ENCODE data around the gene PDLIM5.
"Not testable (repeated sequence)": the region's sequence is repeated elsewhere in the genome, so short reads cannot be mapped to it uniquely, and the experiment has no call there.

The PDLIM5 gene

GRCh38 chr4:94641702-94642560, 190.2 kb downstream of the PDLIM5 start:
- no peak for DNase-seq
- no peaks in the 10 kb centered on the region for H3K9me3 Mint-ChIP-seq
- no peak overlapping the region for H3K4me3 Mint-ChIP-seq
- no peak overlapping the region for H3K27ac Mint-ChIP-seq
- no peaks in the 10 kb centered on the region for H3K4me1 Mint-ChIP-seq (ENCODE audit: low read depth)
- H3K36me3 Mint-ChIP-seq (ENCODE audit: low read depth): peaks cover 37% of the 10 kb centered on the region
- no peaks in the 10 kb centered on the region for H3K27me3 Mint-ChIP-seq

- no peaks in the 10 kb centered on the region for H3K9me3 Mint-ChIP-seq
- no peak overlapping the region for H3K27ac Mint-ChIP-seq
- no peak overlapping the region for H3K4me3 Mint-ChIP-seq
- H3K36me3 Mint-ChIP-seq (ENCODE audit: low read depth): peaks cover 37% of the 10 kb centered on the region
- no peaks in the 10 kb centered on the region for H3K27me3 Mint-ChIP-seq
- no peaks in the 10 kb centered on the region for H3K4me1 Mint-ChIP-seq (ENCODE audit: low read depth)
- DNase-seq: no peak
Measured at GRCh38 chr4:94642561-94642866, 190.8 kb downstream of the PDLIM5 start.

GRCh38 chr4:94648699-94649098, 197.0 kb downstream of the PDLIM5 start:
- Mint-ChIP-seq H3K36me3 (ENCODE audit: low read depth) (peaks cover 25% of the 10 kb centered on the region), H3K9me3 (no peaks in the 10 kb centered on the region), H3K4me1 (ENCODE audit: low read depth) (no peaks in the 10 kb centered on the region), H3K4me3 (no peak overlapping the region), H3K27ac (no peak overlapping the region), H3K27me3 (no peaks in the 10 kb centered on the region)
- no peak for DNase-seq

- Mint-ChIP-seq H3K27me3 (no peaks in the 10 kb centered on the region), H3K36me3 (ENCODE audit: low read depth) (peaks cover 23% of the 10 kb centered on the region), H3K4me3 (no peak overlapping the region), H3K27ac (no peak overlapping the region), H3K9me3 (no peaks in the 10 kb centered on the region), H3K4me1 (ENCODE audit: low read depth) (no peaks in the 10 kb centered on the region)
- no peak for DNase-seq
Measured at GRCh38 chr4:94649381-94650133, 197.8 kb downstream of the PDLIM5 start.

- Mint-ChIP-seq H3K9me3 (no peaks in the 10 kb centered on the region), H3K36me3 (ENCODE audit: low read depth) (peaks cover 20% of the 10 kb centered on the region), H3K27me3 (no peaks in the 10 kb centered on the region), H3K4me3 (no peak overlapping the region), H3K27ac (no peak overlapping the region), H3K4me1 (ENCODE audit: low read depth) (no peaks in the 10 kb centered on the region)
- no peak for DNase-seq
Measured at GRCh38 chr4:94650134-94650495, 198.4 kb downstream of the PDLIM5 start.

GRCh38 chr4:94650690-94651089, 198.9 kb downstream of the PDLIM5 start:
- Mint-ChIP-seq H3K27me3 (no peaks in the 10 kb centered on the region), H3K9me3 (no peaks in the 10 kb centered on the region), H3K4me3 (no peak overlapping the region), H3K4me1 (ENCODE audit: low read depth) (no peaks in the 10 kb centered on the region), H3K27ac (no peak overlapping the region), H3K36me3 (ENCODE audit: low read depth) (peaks cover 18% of the 10 kb centered on the region)
- DNase-seq: no peak

DNA sequence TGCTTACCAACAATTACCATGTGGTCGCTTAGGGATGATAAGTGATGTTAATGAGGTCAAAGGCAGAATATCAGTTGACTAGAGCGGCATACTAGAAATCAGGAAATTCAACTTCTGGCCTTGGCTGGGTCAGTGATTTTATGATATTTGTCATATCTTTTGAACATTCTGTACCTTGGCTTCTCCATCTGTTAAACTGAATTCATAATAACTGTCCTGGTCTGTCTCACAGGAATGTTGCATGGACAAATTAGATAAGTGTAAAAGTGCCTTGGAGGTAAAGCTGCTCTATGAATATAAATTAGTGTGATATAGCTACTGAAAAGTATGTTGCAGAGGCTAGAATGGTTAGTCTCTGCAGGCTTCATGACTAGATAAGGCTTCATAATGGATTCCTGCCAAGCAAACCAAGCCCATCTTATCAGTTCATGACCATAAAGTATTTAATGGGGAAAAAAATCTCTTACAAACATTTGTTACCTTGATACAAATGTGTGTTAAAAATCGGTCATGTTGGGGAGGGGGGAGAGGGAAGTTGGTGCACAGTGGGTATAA, 201.4 kb downstream of the PDLIM5 start:
- DNase-seq: no peak
- no peaks in the 10 kb centered on the region for H3K9me3 Mint-ChIP-seq

GRCh38 chr4:94653984-94654609, 202.4 kb downstream of the PDLIM5 start:
- no peak overlapping the region for H3K27ac Mint-ChIP-seq
- H3K4me1 Mint-ChIP-seq (ENCODE audit: low read depth): no peaks in the 10 kb centered on the region
- no peaks in the 10 kb centered on the region for H3K27me3 Mint-ChIP-seq
- H3K9me3 Mint-ChIP-seq: no peaks in the 10 kb centered on the region
- H3K4me3 Mint-ChIP-seq: no peak overlapping the region
- H3K36me3 Mint-ChIP-seq (ENCODE audit: low read depth): peaks cover 20% of the 10 kb centered on the region
- no peak for DNase-seq

More for the DNA sequence above, 201.4 kb downstream of the PDLIM5 start:
- H3K4me3 Mint-ChIP-seq: no peak overlapping the region
- peaks cover 15% of the 10 kb centered on the region for H3K36me3 Mint-ChIP-seq (ENCODE audit: low read depth)
- no peaks in the 10 kb centered on the region for H3K27me3 Mint-ChIP-seq
- no peaks in the 10 kb centered on the region for H3K4me1 Mint-ChIP-seq (ENCODE audit: low read depth)
- no peak overlapping the region for H3K27ac Mint-ChIP-seq

DNA sequence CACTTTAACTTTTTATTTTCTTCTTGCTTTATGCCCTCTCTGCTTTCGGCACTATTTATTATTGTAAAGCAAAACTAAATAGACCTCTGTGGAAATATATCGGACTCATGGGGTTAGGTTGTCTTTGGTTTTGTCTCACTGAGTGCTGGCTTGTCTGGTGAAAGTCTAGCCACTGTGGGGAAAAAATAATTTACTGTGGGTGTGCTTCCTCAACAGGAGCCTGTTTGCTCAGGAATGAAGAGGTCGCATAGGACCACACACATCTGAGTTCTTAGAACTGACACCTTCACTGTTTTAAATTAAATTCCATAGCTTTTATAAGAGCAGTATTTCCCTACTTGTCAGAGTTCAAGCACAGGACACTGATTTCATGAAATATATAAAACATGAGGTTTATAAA, 203.0 kb downstream of the PDLIM5 start:
- H3K4me3 Mint-ChIP-seq: no peak overlapping the region
- peaks cover 20% of the 10 kb centered on the region for H3K36me3 Mint-ChIP-seq (ENCODE audit: low read depth)
- no peaks in the 10 kb centered on the region for H3K27me3 Mint-ChIP-seq
- H3K9me3 Mint-ChIP-seq: no peaks in the 10 kb centered on the region
- no peaks in the 10 kb centered on the region for H3K4me1 Mint-ChIP-seq (ENCODE audit: low read depth)
- DNase-seq: no peak
- H3K27ac Mint-ChIP-seq: no peak overlapping the region

- H3K4me1 Mint-ChIP-seq (ENCODE audit: low read depth): no peaks in the 10 kb centered on the region
- no peaks in the 10 kb centered on the region for H3K27me3 Mint-ChIP-seq
- H3K36me3 Mint-ChIP-seq (ENCODE audit: low read depth): peaks cover 35% of the 10 kb centered on the region
- H3K4me3 Mint-ChIP-seq: no peak overlapping the region
- no peak overlapping the region for H3K27ac Mint-ChIP-seq
- H3K9me3 Mint-ChIP-seq: no peaks in the 10 kb centered on the region
- DNase-seq: no peak
Measured at GRCh38 chr4:94660614-94661013, 208.9 kb downstream of the PDLIM5 start.

DNA sequence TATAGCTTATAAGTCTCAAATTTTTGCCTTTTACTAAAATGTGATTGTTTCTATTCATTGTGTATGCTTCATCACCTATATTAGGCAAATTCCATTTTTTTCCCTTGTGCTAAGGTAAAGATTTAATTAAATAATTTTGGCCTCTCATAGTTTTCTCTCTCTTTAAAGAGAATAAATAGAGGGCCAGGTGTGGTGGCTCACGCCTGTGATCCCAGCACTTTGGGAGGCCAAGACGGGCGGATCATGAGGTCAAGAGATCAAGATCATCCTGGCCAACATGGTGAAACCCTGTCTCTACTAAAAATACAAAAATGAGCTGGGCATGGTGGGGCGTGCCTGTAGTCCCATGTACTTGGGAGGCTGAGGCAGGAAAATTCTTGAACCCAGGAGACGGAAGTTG, 213.3 kb downstream of the PDLIM5 start:
- not testable (repeated sequence) for H3K4me3 Mint-ChIP-seq; H3K9me3 Mint-ChIP-seq; DNase-seq; H3K27me3 Mint-ChIP-seq; H3K4me1 Mint-ChIP-seq (ENCODE audit: low read depth); H3K27ac Mint-ChIP-seq
- peaks cover 26% of the 10 kb centered on the region for H3K36me3 Mint-ChIP-seq (ENCODE audit: low read depth)

GRCh38 chr4:94665500-94666404, 214.0 kb downstream of the PDLIM5 start:
- Mint-ChIP-seq H3K27ac (no peak overlapping the region), H3K9me3 (no peaks in the 10 kb centered on the region), H3K4me3 (no peak overlapping the region), H3K36me3 (ENCODE audit: low read depth) (peaks cover 23% of the 10 kb centered on the region), H3K27me3 (no peaks in the 10 kb centered on the region), H3K4me1 (ENCODE audit: low read depth) (no peaks in the 10 kb centered on the region)
- no peak for DNase-seq

DNA sequence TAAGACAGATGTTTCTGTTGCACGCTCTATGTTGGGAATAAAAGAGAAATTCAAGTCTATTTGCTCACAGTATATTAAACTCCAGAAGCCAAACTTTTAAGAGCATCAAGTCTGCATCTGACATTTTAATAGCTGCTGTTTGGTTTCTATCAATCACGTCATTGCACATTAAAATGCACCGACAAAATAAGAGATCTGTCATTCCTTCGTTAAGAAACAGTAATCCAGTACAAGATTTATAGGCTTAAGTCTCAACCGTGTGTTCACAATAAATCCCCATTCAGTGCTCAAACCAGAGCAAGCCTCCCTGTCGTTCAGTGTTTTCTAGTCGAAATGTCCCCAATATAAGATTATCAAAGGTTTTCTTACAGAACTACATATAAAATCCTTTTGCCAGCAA, 217.0 kb downstream of the PDLIM5 start:
- Mint-ChIP-seq H3K9me3 (no peaks in the 10 kb centered on the region), H3K36me3 (ENCODE audit: low read depth) (peaks cover 14% of the 10 kb centered on the region), H3K4me1 (ENCODE audit: low read depth) (no peaks in the 10 kb centered on the region), H3K4me3 (no peak overlapping the region), H3K27me3 (no peaks in the 10 kb centered on the region), H3K27ac (no peak overlapping the region)
- DNase-seq: no peak
